HG02798 (cell line): Measurements from ENCODE around the gene SRSF11.
"Not testable (repeated sequence)": the region's sequence is repeated elsewhere in the genome, so short reads cannot be mapped to it uniquely, and the experiment has no call there.

Experiments used
- ATAC-seq: cut with Tn5 transposase; IDR thresholded peaks from one replicate; pipeline ENCODE4 v1.9.1; 2021; ENCODE audit warnings: mild to moderate bottlenecking; ENCODE audit not compliant: unreplicated experiment, poor library complexity

SRSF11 gene

GRCh38 chr1:70221238-70222121 lies at the start of gene SRSF11:
TSS of gene SRSF11 (plus strand) at chr1:70221380. CDS start at chr1:70221637, 257 bp downstream.
- ATAC-seq = peak; percentile 97

GRCh38 chr1:70171512-70171911 lies 49.7 kb upstream of the SRSF11 start:
- ATAC-seq = no peak

GRCh38 chr1:70185181-70185580 lies 36.0 kb upstream of the SRSF11 start:
- not testable (repeated sequence) for ATAC-seq

- ATAC-seq = no peak
Observed at GRCh38 chr1:70188522-70188921, 32.7 kb upstream of the SRSF11 start.

GRCh38 chr1:70190180-70190579 lies 31.0 kb upstream of the SRSF11 start:
- no peak for ATAC-seq

- ATAC-seq = not testable (repeated sequence)
Observed at GRCh38 chr1:70192446-70192845, 28.7 kb upstream of the SRSF11 start.

- ATAC-seq = no peak
Observed at GRCh38 chr1:70194601-70195000, 26.6 kb upstream of the SRSF11 start.

GRCh38 chr1:70195342-70195741 lies 25.8 kb upstream of the SRSF11 start:
- peak; percentile 86 for ATAC-seq

- no peak for ATAC-seq
Observed at GRCh38 chr1:70196333-70196732, 24.8 kb upstream of the SRSF11 start.

- no peak for ATAC-seq
Observed at GRCh38 chr1:70200065-70200464, 21.1 kb upstream of the SRSF11 start.

GRCh38 chr1:70202173-70202758 lies 18.9 kb upstream of the SRSF11 start:
- no peak for ATAC-seq

GRCh38 chr1:70204139-70204538 lies 17.0 kb upstream of the SRSF11 start:
- ATAC-seq = no peak

GRCh38 chr1:70204600-70204999 lies 16.6 kb upstream of the SRSF11 start:
- ATAC-seq = no peak

- peak; percentile 39 for ATAC-seq
Observed at GRCh38 chr1:70205071-70205433, 16.1 kb upstream of the SRSF11 start.

GRCh38 chr1:70205434-70206118 lies 15.6 kb upstream of the SRSF11 start, which contains the start of gene LRRC40:
TSS of gene LRRC40 (minus strand) at chr1:70205579. CDS start at chr1:70205540, 39 bp downstream.
- peak; percentile 93 for ATAC-seq

- ATAC-seq = not testable (repeated sequence)
Observed at GRCh38 chr1:70206833-70207232, 14.3 kb upstream of the SRSF11 start.

GRCh38 chr1:70207492-70207891 lies 13.7 kb upstream of the SRSF11 start:
- ATAC-seq = no peak

- no peak for ATAC-seq
Observed at GRCh38 chr1:70208292-70208691, 12.9 kb upstream of the SRSF11 start.

GRCh38 chr1:70210820-70211219 lies 10.4 kb upstream of the SRSF11 start:
- ATAC-seq = no peak

- no peak for ATAC-seq
Observed at GRCh38 chr1:70211541-70211940, 9.6 kb upstream of the SRSF11 start.

- ATAC-seq = no peak
Observed at GRCh38 chr1:70220015-70220414, 1.2 kb upstream of the SRSF11 start.
